ENCODE measurements around the gene PMEPA1.
"Not testable (repeated sequence)": the region's sequence is repeated elsewhere in the genome, so short reads cannot be mapped to it uniquely, and the experiment has no call there.

PMEPA1 gene

DNA sequence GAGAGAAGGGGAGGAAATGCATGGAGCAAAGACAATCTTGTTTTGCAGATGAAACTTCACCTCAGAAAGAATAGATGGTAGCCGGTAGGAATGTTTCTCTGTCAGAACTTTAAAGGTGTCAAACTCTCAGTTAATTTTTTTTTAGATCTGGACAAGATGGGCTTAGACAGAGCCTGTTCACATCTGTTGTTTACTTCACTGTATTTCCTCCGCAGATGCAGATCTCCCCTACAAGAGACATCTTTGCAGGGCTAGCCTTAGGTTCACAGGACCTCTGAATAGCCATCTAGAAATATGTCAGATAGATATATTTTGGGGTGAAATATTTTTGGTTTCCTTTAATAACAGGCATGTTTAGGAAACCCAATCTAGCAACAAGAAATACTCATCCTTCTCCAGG lies 77.5 kb downstream of the PMEPA1 start:
- no peaks in the 10 kb centered on the region for H4K20me1 ChIP-seq (ENCODE audit: control insufficient read depth, insufficient read depth, low read depth, low read length)

DNA sequence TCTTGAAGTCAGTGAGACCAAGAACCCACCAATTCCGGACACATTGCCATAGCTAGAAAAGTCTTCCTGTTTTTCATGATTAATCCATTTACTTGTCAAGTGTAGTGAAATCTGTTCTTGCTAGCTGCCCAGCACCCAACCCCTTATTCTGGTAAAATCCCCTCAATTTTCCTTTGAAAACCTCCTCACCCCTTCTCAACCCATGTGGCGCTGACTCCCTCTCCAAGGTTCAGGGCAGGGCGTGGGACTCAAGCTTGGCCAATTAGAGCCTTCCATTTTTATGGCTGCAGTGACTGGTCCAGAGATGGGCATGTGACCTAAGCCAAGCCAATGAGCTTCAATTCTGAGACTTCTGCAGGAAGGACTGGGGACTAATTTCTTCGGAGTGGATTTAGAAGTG lies 79.8 kb downstream of the PMEPA1 start:
- H4K20me1 ChIP-seq (ENCODE audit: control insufficient read depth, insufficient read depth, low read depth, low read length) = no peaks in the 10 kb centered on the region
- no peaks in the 10 kb centered on the region for H3K9me2 ChIP-seq (replicated peaks; ENCODE audit: control insufficient read depth, low read length)
- H3K36me3 ChIP-seq (ENCODE audit: control insufficient read depth, low read length) = no peaks in the 10 kb centered on the region
- H3K4me2 ChIP-seq (ENCODE audit: low read length) = no peak overlapping the region
- H3K4me3 ChIP-seq (ENCODE audit: low read length) = no peak overlapping the region
- H3K79me2 ChIP-seq (ENCODE audit: control insufficient read depth, low read length) = no peaks in the 10 kb centered on the region
- peaks cover 10% of the 10 kb centered on the region; the same call in 1 of the 2 replicates for H3K9me3 ChIP-seq (ENCODE audit: control insufficient read depth, insufficient read depth, low read length)
- TF ChIP-seq, protein P1, sequence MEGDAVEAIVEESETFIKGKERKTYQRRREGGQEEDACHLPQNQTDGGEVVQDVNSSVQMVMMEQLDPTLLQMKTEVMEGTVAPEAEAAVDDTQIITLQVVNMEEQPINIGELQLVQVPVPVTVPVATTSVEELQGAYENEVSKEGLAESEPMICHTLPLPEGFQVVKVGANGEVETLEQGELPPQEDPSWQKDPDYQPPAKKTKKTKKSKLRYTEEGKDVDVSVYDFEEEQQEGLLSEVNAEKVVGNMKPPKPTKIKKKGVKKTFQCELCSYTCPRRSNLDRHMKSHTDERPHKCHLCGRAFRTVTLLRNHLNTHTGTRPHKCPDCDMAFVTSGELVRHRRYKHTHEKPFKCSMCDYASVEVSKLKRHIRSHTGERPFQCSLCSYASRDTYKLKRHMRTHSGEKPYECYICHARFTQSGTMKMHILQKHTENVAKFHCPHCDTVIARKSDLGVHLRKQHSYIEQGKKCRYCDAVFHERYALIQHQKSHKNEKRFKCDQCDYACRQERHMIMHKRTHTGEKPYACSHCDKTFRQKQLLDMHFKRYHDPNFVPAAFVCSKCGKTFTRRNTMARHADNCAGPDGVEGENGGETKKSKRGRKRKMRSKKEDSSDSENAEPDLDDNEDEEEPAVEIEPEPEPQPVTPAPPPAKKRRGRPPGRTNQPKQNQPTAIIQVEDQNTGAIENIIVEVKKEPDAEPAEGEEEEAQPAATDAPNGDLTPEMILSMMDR (IDR thresholded peaks at IDR 0.05; ENCODE audit: low read depth, low read length, poor library complexity, severe bottlenecking) = no peak
- no peak for TF ChIP-seq EZH2phosphoT487 (IDR thresholded peaks at IDR 0.05; ENCODE audit: borderline replicate concordance, low read length)
- H3K4me1 ChIP-seq (ENCODE audit: control insufficient read depth, low read length) = peaks cover 60% of the 10 kb centered on the region
- H3K27me3 ChIP-seq (ENCODE audit: control insufficient read depth, low read length) = peaks cover 52% of the 10 kb centered on the region
- H3K27ac ChIP-seq (ENCODE audit: low read depth, low read length) = no peak overlapping the region
- peaks cover 7% of the 10 kb centered on the region; the same call in 1 of the 2 replicates for H3F3A ChIP-seq (ENCODE audit: control insufficient read depth, insufficient read depth)

More for the DNA sequence above, 77.5 kb downstream of the PMEPA1 start:
- H3K79me2 ChIP-seq (ENCODE audit: control insufficient read depth, low read length) = no peaks in the 10 kb centered on the region
- no peaks in the 10 kb centered on the region for H3K9me2 ChIP-seq (replicated peaks; ENCODE audit: control insufficient read depth, low read length)
- peak overlapping the region; percentile 28; the same call in 1 of the 2 replicates for H3K4me3 ChIP-seq (ENCODE audit: low read length)
- peaks cover 57% of the 10 kb centered on the region for H3K4me1 ChIP-seq (ENCODE audit: control insufficient read depth, low read length)
- TF ChIP-seq, protein P1 (IDR thresholded peaks at IDR 0.05; ENCODE audit: low read depth, low read length, poor library complexity, severe bottlenecking) = no peak
- H3K27me3 ChIP-seq (ENCODE audit: control insufficient read depth, low read length) = peaks cover 67% of the 10 kb centered on the region
- peaks cover 5% of the 10 kb centered on the region; the same call in 1 of the 2 replicates for H3F3A ChIP-seq (ENCODE audit: control insufficient read depth, insufficient read depth)
- H3K9me3 ChIP-seq (ENCODE audit: control insufficient read depth, insufficient read depth, low read length) = peaks cover 5% of the 10 kb centered on the region; the same call in 1 of the 2 replicates
- H3K27ac ChIP-seq (ENCODE audit: low read depth, low read length) = no peak overlapping the region
- H3K36me3 ChIP-seq (ENCODE audit: control insufficient read depth, low read length) = no peaks in the 10 kb centered on the region
- H3K4me2 ChIP-seq (ENCODE audit: low read length) = peak overlapping the region; percentile 41

DNA sequence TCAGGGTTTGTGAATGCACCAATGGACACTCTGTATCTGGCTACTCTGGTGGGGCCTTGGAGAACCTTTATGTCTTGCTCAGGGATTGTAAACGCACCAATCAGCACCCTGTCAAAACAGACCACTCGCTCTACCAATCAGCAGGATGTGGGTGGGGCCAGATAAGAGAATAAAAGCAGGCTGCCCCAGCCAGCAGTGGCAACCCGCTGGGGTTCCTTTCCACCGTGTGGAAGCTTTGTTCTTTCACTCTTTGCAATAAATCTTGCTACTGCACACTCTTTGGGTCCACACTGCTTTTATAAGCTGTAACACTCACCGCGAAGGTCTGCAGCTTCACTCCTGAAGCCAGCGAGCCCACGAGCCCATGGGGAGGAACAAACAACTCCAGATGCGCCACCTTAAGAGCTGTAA lies 80.3 kb downstream of the PMEPA1 start:
- not testable (repeated sequence) for H3F3A ChIP-seq (ENCODE audit: control insufficient read depth, insufficient read depth); H3K4me2 ChIP-seq (ENCODE audit: low read length); H3K9me2 ChIP-seq (replicated peaks; ENCODE audit: control insufficient read depth, low read length); H3K4me3 ChIP-seq (ENCODE audit: low read length); H3K27ac ChIP-seq (ENCODE audit: low read depth, low read length); H3K79me2 ChIP-seq (ENCODE audit: control insufficient read depth, low read length); H4K20me1 ChIP-seq (ENCODE audit: control insufficient read depth, insufficient read depth, low read depth, low read length); H3K36me3 ChIP-seq (ENCODE audit: control insufficient read depth, low read length)
- peaks cover 12% of the 10 kb centered on the region; the same call in 1 of the 2 replicates for H3K9me3 ChIP-seq (ENCODE audit: control insufficient read depth, insufficient read depth, low read length)
- peaks cover 52% of the 10 kb centered on the region for H3K27me3 ChIP-seq (ENCODE audit: control insufficient read depth, low read length)
- peaks cover 55% of the 10 kb centered on the region for H3K4me1 ChIP-seq (ENCODE audit: control insufficient read depth, low read length)

DNA sequence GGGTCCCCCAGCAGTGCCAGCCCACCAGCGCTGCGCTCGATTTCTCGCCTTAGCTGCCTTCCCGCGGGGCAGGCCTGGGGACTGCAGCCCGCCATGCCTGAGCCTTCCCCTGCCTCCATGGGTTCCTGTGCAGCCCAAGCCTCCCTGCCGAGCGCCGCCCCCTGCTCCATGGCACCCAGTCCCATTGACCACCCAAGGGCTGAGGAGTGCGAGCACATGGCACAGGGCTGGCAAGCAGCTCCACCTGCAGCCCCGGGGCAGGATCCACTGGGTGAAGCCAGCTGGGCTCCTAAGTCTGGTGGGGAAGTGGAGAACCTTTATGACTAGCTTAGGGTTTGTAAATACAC lies 80.9 kb downstream of the PMEPA1 start:
- not testable (repeated sequence) for H3F3A ChIP-seq (ENCODE audit: control insufficient read depth, insufficient read depth); H3K79me2 ChIP-seq (ENCODE audit: control insufficient read depth, low read length); H4K20me1 ChIP-seq (ENCODE audit: control insufficient read depth, insufficient read depth, low read depth, low read length); H3K9me2 ChIP-seq (replicated peaks; ENCODE audit: control insufficient read depth, low read length); H3K4me3 ChIP-seq (ENCODE audit: low read length); H3K36me3 ChIP-seq (ENCODE audit: control insufficient read depth, low read length)
- Histone ChIP-seq H3K27me3 (ENCODE audit: control insufficient read depth, low read length) (peaks cover 52% of the 10 kb centered on the region), H3K4me1 (ENCODE audit: control insufficient read depth, low read length) (peaks cover 50% of the 10 kb centered on the region), H3K9me3 (ENCODE audit: control insufficient read depth, insufficient read depth, low read length) (peaks cover 12% of the 10 kb centered on the region; the same call in 1 of the 2 replicates), H3K27ac (ENCODE audit: low read depth, low read length) (peak overlapping the region; percentile 83), H3K4me2 (ENCODE audit: low read length) (peak overlapping the region; percentile 66; the same call in 1 of the 2 replicates)
